Parathyroid adenoma (tissue), 2 donors: Measurements from ENCODE around the gene MYO5B.

Experiments
- H2AFZ ChIP-seq: fragments of 300-600 bp; sonication (generic); one replicate; pipeline ENCODE4 v1.7.0; 2017; ENCODE audit warnings: antibody characterized with exemption, mild to moderate bottlenecking
- H3K27ac ChIP-seq: fragments of 300-600 bp; sonication (generic); one replicate; pipeline ENCODE4 v1.7.0; 2017
- H3K27me3 ChIP-seq: fragments of 300-600 bp; sonication (generic); one replicate; pipeline ENCODE4 v1.7.0; 2017; ENCODE audit warnings: low read length; ENCODE audit not compliant: control insufficient read depth, insufficient read depth
- H3K36me3 ChIP-seq: fragments of 300-600 bp; sonication (generic); one replicate; pipeline ENCODE4 v1.7.0; 2017; ENCODE audit warnings: low read length; ENCODE audit not compliant: control insufficient read depth, insufficient read depth
- H3K4me1 ChIP-seq: fragments of 300-600 bp; sonication (generic); one replicate; pipeline ENCODE4 v1.7.0; 2017; ENCODE audit warnings: control low read depth
- H3K4me2 ChIP-seq: fragments of 300-600 bp; sonication (generic); one replicate; pipeline ENCODE4 v1.7.0; 2017; ENCODE audit warnings: low read length
- H3K4me3 ChIP-seq: fragments of 300-600 bp; sonication (generic); one replicate; pipeline ENCODE4 v1.7.0; 2017; ENCODE audit warnings: low read depth, low read length
- H3K79me2 ChIP-seq: fragments of 300-600 bp; sonication (generic); one replicate; pipeline ENCODE4 v1.7.0; 2017; ENCODE audit warnings: control low read depth
- H3K9ac ChIP-seq: fragments of 300-600 bp; sonication (generic); one replicate; pipeline ENCODE4 v1.7.0; 2017; ENCODE audit warnings: mild to moderate bottlenecking
- H3K9me3 ChIP-seq: fragments of 300-600 bp; sonication (generic); one replicate; pipeline ENCODE4 v1.7.0; 2017; ENCODE audit warnings: low read length; ENCODE audit not compliant: control insufficient read depth
- CTCF ChIP-seq: fragments of 300-600 bp; sonication (generic); IDR thresholded peaks from one replicate; pipeline ENCODE4 v1.7.0; 2017; ENCODE audit warnings: antibody characterized with exemption, mild to moderate bottlenecking
- donor health status: primary hyperparathyroidism.

MYO5B gene

GRCh38 chr18:50039746-50040145, 155.2 kb downstream of the MYO5B start:
- Histone ChIP-seq H3K79me2 (peaks cover 2% of the 10 kb centered on the region), H2AFZ (no peak overlapping the region), H3K4me3 (no peak overlapping the region), H3K27me3 (no peaks in the 10 kb centered on the region), H3K4me1 (peaks cover 8% of the 10 kb centered on the region), H3K36me3 (no peaks in the 10 kb centered on the region), H3K27ac (no peak overlapping the region), H3K4me2 (no peak overlapping the region), H3K9me3 (no peaks in the 10 kb centered on the region), H3K9ac (no peak overlapping the region)
- TF ChIP-seq CTCF = no peak

DNA sequence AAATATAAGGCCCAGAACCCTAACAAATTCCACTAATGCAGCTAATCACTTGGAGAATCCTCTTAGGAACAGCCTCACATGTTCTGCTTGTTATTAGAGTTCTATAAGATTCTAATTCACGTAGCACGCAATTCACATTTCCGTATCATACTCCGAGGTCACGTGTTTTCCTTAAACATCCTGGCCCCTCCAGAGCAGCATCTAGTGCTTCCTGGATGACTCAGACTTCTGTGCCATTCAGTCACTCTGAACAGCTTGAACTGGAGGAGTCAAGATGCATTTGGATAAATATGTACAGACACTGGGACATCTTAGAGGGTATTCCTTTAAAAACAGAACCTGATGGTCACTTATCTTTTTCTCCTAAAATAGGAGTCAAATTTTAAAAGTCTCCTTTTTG, 156.5 kb downstream of the MYO5B start:
- no peak for TF ChIP-seq CTCF
- H3K9me3 ChIP-seq = no peaks in the 10 kb centered on the region
- H3K9ac ChIP-seq = no peak overlapping the region

DNA sequence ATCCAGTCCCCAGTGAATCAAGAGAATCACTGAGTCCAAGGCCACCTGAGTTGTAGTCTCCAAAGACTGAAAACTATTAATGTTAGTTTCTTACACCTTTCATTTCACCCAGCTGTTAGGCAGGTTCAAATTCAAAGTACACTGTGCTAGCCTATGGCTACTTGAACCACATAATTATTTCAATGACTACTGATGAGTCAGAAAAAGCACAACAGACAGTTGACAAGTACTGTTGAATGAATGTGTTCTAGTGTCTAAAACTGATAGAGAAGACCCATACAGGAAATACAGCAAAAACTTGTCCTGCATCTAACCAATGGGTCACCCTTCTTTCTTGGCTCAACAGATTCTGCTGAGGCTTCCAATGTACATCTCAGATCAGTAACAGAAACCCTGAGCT, 160.9 kb downstream of the MYO5B start:
- no peaks in the 10 kb centered on the region for H3K27me3 ChIP-seq
- H3K79me2 ChIP-seq = no peaks in the 10 kb centered on the region
- H3K4me3 ChIP-seq = no peak overlapping the region
- no peaks in the 10 kb centered on the region for H3K36me3 ChIP-seq
- no peak overlapping the region for H3K4me2 ChIP-seq
- H3K9ac ChIP-seq = no peak overlapping the region
- peaks cover 4% of the 10 kb centered on the region for H3K4me1 ChIP-seq
- TF ChIP-seq CTCF = no peak
- H2AFZ ChIP-seq = no peak overlapping the region
- no peak overlapping the region for H3K27ac ChIP-seq
- H3K9me3 ChIP-seq = no peaks in the 10 kb centered on the region

More for the DNA sequence above, 156.5 kb downstream of the MYO5B start:
- Histone ChIP-seq H2AFZ (no peak overlapping the region), H3K27ac (no peak overlapping the region), H3K4me3 (no peak overlapping the region), H3K79me2 (peaks cover 2% of the 10 kb centered on the region), H3K4me2 (no peak overlapping the region), H3K4me1 (peaks cover 4% of the 10 kb centered on the region), H3K36me3 (no peaks in the 10 kb centered on the region), H3K27me3 (no peaks in the 10 kb centered on the region)

DNA sequence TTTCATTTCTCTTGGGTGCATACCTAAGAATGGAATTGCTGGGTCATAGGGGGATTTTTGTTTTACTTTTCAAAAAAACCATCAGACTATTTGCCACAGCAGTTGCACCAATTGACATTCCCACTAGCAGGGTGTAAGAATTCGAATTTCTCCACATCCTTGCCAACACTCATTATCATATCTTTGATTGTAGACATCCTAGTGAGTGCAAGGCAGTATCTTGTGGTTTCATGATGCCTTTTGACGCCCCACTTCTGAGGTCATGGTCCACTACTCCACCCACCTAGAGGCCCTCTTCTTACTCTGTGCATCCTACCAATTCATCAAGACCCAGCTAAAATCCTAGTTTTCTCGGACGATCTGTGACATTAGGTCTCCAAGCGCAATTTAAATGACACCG, 161.9 kb downstream of the MYO5B start:
- no peak for TF ChIP-seq CTCF
- H3K4me2 ChIP-seq = no peak overlapping the region
- no peak overlapping the region for H3K27ac ChIP-seq
- no peak overlapping the region for H3K4me3 ChIP-seq
- no peaks in the 10 kb centered on the region for H3K36me3 ChIP-seq
- no peaks in the 10 kb centered on the region for H3K79me2 ChIP-seq
- no peaks in the 10 kb centered on the region for H3K9me3 ChIP-seq
- H3K9ac ChIP-seq = no peak overlapping the region
- H3K4me1 ChIP-seq = peaks cover 4% of the 10 kb centered on the region
- H2AFZ ChIP-seq = no peak overlapping the region
- H3K27me3 ChIP-seq = no peaks in the 10 kb centered on the region

DNA sequence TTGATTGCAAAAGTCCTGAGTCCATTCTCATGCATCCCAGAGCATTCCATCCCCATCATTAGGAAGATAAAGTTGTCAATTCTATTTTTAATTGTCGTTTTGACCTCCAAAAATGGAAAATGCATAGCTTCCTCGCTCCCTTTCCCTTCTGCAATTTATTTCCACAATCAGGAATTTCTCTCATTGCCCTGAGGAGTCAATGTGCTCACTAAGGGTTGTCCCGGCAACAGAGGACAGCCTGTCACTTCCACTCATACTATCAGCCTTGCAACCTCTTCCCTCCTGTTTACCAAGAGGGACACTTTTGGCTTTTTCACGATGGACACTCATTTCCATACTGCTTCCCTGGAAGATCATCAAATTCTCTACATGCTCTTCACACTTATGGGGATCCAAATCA, 164.8 kb downstream of the MYO5B start:
- no peaks in the 10 kb centered on the region for H3K9me3 ChIP-seq
- H3K4me3 ChIP-seq = no peak overlapping the region
- no peak overlapping the region for H3K27ac ChIP-seq
- H3K79me2 ChIP-seq = no peaks in the 10 kb centered on the region
- no peaks in the 10 kb centered on the region for H3K27me3 ChIP-seq
- H3K4me1 ChIP-seq = peaks cover 4% of the 10 kb centered on the region
- no peak for TF ChIP-seq CTCF
- no peaks in the 10 kb centered on the region for H3K36me3 ChIP-seq
- no peak overlapping the region for H3K4me2 ChIP-seq
- no peak overlapping the region for H2AFZ ChIP-seq
- H3K9ac ChIP-seq = no peak overlapping the region
